KMS-11 (cell line): Measurements from ENCODE around the gene DENND11.

Experiments used
- H2AFZ ChIP-seq: fragments of 200-600 bp; sonication (generic); 2 replicates; pipeline ENCODE4 v1.6.1; 2016; ENCODE audit warnings: antibody characterized with exemption, mixed run types, low read depth
- H3K27ac ChIP-seq: fragments of 200-600 bp; sonication (generic); 2 replicates; pipeline ENCODE4 v1.6.1; 2016; ENCODE audit warnings: mild to moderate bottlenecking, mixed run types
- H3K27me3 ChIP-seq: fragments of 200-600 bp; sonication (generic); 2 replicates; pipeline ENCODE4 v1.6.1; 2017; ENCODE audit warnings: mild to moderate bottlenecking, low read depth, mixed run types, moderate library complexity; ENCODE audit not compliant: insufficient read depth
- H3K36me3 ChIP-seq: fragments of 200-600 bp; sonication (generic); 2 replicates; pipeline ENCODE4 v1.6.1; 2017; ENCODE audit warnings: mild to moderate bottlenecking, mixed run types; ENCODE audit not compliant: insufficient read depth
- H3K4me1 ChIP-seq: fragments of 200-600 bp; sonication (generic); 2 replicates; pipeline ENCODE4 v1.6.1; 2016; ENCODE audit warnings: mild to moderate bottlenecking, low read depth, mixed run types; ENCODE audit not compliant: poor library complexity, severe bottlenecking
- H3K4me2 ChIP-seq: fragments of 200-600 bp; sonication (generic); 2 replicates; pipeline ENCODE4 v1.7.0; 2016; ENCODE audit warnings: mild to moderate bottlenecking, mixed run types
- H3K4me3 ChIP-seq: fragments of 200-600 bp; sonication (generic); IDR thresholded peaks from 2 replicates; pipeline ENCODE4 v1.6.1; 2017; ENCODE audit warnings: low read depth, low read length, mixed read lengths; ENCODE audit not compliant: insufficient read depth
- H3K79me2 ChIP-seq: fragments of 200-600 bp; sonication (generic); 2 replicates; pipeline ENCODE4 v1.6.1; 2016; ENCODE audit warnings: low read depth, mixed run types; ENCODE audit not compliant: insufficient read depth
- H3K9ac ChIP-seq: fragments of 200-600 bp; sonication (generic); 2 replicates; pipeline ENCODE4 v1.6.1; 2016; ENCODE audit warnings: mild to moderate bottlenecking, mixed run types
- H4K20me1 ChIP-seq: fragments of 200-600 bp; sonication (generic); 2 replicates; pipeline ENCODE4 v1.6.1; 2016; ENCODE audit warnings: mild to moderate bottlenecking, mixed run types; ENCODE audit not compliant: insufficient read depth
- CTCF ChIP-seq: fragments of 200-600 bp; sonication (generic); conservative IDR thresholded peaks from 2 replicates; pipeline ENCODE4 v1.6.1; 2017; ENCODE audit warnings: low read depth, mild to moderate bottlenecking, antibody characterized with exemption, low read length, moderate library complexity, mixed read lengths

The DENND11 gene

DNA sequence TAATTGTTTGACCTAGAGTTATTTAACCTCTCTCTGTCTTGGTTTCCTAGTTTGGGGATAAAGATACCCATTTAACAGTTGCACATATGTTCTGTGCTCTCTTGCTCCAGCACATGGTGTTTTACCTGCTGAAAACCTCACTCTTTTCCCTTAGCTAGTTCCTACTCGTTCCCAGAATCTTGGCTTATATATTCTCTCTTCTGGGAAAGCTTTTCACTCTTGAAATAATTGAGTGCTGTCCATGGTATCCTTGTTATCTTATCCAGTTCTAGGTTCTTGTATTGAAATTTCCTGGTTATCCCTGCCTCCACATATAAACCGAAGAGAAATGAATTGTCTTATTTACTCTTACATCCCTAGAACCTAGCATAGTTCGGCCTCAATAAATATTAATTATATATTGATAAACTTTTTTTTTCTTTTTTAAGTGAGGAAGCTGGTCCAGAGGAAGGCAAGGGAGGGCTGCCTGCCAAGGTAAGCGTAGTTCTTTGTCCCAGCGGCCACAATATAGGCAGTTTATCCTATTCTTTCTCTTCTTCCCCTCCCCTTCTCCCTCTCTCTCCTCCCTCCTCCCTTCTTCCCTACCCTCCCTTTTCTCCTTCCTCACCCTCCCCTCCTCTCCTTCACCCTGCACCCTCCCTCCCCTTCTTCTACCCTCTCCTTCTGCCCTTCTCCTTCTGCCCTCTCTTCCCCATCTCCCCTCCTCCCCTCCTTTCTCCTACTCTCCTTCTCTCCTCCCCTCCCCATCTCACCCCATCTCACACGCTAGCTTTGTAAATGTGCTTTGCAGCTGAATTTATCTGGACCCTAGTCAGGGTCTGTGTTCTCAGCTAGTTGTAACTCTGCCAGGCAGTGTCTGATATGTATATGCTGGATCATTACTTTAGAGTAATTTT, 14.1 kb upstream of the DENND11 start:
- Histone ChIP-seq H4K20me1 (no peaks in the 10 kb centered on the region), H2AFZ (no peak overlapping the region), H3K27me3 (no peaks in the 10 kb centered on the region), H3K36me3 (no peaks in the 10 kb centered on the region), H3K4me1 (no peaks in the 10 kb centered on the region), H3K4me2 (no peak overlapping the region), H3K4me3 (no peak overlapping the region), H3K27ac (no peak overlapping the region), H3K79me2 (no peaks in the 10 kb centered on the region), H3K9ac (no peak overlapping the region)
- no peak for TF ChIP-seq CTCF

- no peak overlapping the region for H3K9ac ChIP-seq
- H3K79me2 ChIP-seq: no peaks in the 10 kb centered on the region
- no peak overlapping the region for H3K27ac ChIP-seq
- no peaks in the 10 kb centered on the region for H3K36me3 ChIP-seq
- H3K4me2 ChIP-seq: no peak overlapping the region
- no peaks in the 10 kb centered on the region for H3K4me1 ChIP-seq
- H3K27me3 ChIP-seq: no peaks in the 10 kb centered on the region
- no peak for TF ChIP-seq CTCF
- no peak overlapping the region for H3K4me3 ChIP-seq
- no peak overlapping the region for H2AFZ ChIP-seq
- no peaks in the 10 kb centered on the region for H4K20me1 ChIP-seq
Observed at GRCh38 chr7:141715018-141715417, 13.1 kb upstream of the DENND11 start.

DNA sequence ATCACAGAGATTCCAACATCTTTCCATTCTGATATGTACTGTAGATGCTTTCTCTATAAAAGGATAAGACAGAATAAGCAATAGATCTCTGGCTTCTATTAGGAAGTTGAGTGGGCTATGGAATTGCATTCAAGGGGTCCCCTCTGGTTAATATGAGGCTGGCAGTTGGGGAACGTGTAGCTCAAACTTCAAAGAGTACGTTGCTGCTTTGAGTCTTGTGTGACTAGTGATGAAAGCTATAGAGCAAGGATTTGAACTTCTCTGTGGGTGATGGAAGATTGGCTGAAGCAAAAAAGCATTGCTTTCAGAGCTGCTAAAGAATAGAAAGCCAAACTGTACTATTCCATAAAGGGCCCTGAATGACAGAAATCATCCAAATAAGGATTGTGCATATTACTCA, 12.6 kb upstream of the DENND11 start:
- Histone ChIP-seq H3K79me2 (no peaks in the 10 kb centered on the region), H4K20me1 (no peaks in the 10 kb centered on the region), H2AFZ (no peak overlapping the region), H3K27ac (no peak overlapping the region), H3K4me2 (no peak overlapping the region), H3K36me3 (no peaks in the 10 kb centered on the region), H3K27me3 (no peaks in the 10 kb centered on the region), H3K4me3 (no peak overlapping the region), H3K9ac (no peak overlapping the region), H3K4me1 (no peaks in the 10 kb centered on the region)
- no peak for TF ChIP-seq CTCF

DNA sequence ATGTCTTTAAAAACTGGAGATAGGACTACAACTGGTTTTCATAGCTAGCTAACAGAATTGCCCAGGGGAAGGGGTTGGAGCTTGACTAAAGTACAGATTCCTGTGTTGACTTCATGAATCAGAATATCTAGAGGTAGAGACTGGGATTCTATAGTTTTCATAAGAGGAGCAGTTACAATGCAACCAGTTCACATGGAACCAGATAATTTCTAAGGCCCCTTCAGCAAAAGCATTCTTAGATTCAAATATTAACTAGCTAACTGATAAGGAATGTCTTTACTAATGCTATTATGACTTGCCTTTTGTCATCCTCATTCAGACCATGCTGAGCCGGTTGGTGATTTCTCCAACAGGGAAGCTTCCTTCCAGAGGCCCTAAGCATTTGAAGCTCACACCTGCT, 11.9 kb upstream of the DENND11 start:
- no peak overlapping the region for H3K9ac ChIP-seq
- H3K27ac ChIP-seq: no peak overlapping the region
- no peaks in the 10 kb centered on the region for H3K36me3 ChIP-seq
- H3K4me2 ChIP-seq: no peak overlapping the region
- no peaks in the 10 kb centered on the region for H3K4me1 ChIP-seq
- no peak for TF ChIP-seq CTCF
- no peak overlapping the region for H2AFZ ChIP-seq
- no peaks in the 10 kb centered on the region for H3K27me3 ChIP-seq
- no peaks in the 10 kb centered on the region for H3K79me2 ChIP-seq
- H3K4me3 ChIP-seq: no peak overlapping the region
- no peaks in the 10 kb centered on the region for H4K20me1 ChIP-seq
